NK-92 (cell line): Measurements from ENCODE around the gene GRIN2D.

Source experiments
- DNase-seq: peaks from one replicate; lab custom pipeline; 2025; ENCODE audit not compliant: unreplicated experiment; lab: John Stamatoyannopoulos, UW

GRIN2D gene

GRCh38 chr19:48441360-48442050 is 48.0 kb downstream of the GRIN2D start:
- no peak for DNase-seq

DNA sequence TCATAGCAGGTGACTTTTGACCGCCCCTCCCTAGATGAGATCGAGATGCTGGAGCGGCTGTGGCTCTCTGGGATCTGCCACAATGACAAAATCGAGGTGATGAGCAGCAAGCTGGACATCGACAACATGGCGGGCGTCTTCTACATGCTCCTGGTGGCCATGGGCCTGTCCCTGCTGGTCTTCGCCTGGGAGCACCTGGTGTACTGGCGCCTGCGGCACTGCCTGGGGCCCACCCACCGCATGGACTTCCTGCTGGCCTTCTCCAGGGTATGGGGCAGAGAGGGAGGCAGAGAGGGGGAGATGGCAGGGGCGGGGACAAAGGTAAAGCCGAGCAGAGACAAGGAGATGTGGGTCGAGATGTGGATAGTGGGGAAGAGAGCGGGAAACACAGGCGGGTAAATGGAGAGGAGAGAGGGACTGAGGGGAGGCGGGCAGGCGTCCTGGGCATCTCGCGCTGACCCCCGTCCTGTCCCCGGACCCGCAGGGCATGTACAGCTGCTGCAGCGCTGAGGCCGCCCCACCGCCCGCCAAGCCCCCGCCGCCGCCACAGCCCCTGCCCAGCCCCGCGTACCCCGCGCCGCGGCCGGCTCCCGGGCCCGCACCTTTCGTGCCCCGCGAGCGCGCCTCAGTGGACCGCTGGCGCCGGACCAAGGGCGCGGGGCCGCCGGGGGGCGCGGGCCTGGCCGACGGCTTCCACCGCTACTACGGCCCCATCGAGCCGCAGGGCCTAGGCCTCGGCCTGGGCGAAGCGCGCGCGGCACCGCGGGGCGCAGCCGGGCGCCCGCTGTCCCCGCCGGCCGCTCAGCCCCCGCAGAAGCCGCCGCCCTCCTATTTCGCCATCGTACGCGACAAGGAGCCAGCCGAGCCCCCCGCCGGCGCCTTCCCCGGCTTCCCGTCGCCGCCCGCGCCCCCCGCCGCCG is 48.9 kb downstream of the GRIN2D start:
- no peak for DNase-seq

GRCh38 chr19:48443256-48443655 is 49.8 kb downstream of the GRIN2D start:
- DNase-seq = no peak
